NCI-H2227 (cell line): Measurements from ENCODE around the gene ABCC3.
"Not testable (repeated sequence)": the region's sequence is repeated elsewhere in the genome, so short reads cannot be mapped to it uniquely, and the experiment has no call there.

ENCODE experiments used
- DNase-seq: peaks from one replicate; lab custom pipeline; 2025; ENCODE audit not compliant: unreplicated experiment; lab: John Stamatoyannopoulos, UW

The ABCC3 gene

GRCh38 chr17:50665838-50666237 is 31.2 kb downstream of the ABCC3 start:
- DNase-seq = no peak

DNA sequence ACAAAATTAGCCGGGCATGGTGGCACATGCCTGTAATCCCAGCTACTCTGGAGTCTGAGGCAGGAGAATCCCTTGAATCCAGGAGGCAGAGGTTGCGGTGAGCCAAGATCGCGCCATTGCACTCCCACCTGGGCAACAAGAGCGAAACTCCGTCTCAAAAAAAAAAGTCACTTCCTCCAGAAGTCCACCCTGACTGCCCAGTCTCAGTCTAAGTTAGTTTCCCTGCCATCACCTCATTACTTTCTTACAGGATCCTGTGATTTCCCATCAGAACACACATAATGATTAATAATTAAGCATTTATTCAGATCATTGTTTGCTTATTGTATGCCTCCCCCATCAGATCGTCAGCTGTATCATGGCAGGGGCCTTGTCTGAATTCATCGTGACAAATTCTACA is 31.6 kb downstream of the ABCC3 start:
- no peak for DNase-seq

- no peak for DNase-seq
Observed at GRCh38 chr17:50667259-50668024, 32.8 kb downstream of the ABCC3 start.

GRCh38 chr17:50668025-50668837 is 33.5 kb downstream of the ABCC3 start:
- no peak for DNase-seq

DNA sequence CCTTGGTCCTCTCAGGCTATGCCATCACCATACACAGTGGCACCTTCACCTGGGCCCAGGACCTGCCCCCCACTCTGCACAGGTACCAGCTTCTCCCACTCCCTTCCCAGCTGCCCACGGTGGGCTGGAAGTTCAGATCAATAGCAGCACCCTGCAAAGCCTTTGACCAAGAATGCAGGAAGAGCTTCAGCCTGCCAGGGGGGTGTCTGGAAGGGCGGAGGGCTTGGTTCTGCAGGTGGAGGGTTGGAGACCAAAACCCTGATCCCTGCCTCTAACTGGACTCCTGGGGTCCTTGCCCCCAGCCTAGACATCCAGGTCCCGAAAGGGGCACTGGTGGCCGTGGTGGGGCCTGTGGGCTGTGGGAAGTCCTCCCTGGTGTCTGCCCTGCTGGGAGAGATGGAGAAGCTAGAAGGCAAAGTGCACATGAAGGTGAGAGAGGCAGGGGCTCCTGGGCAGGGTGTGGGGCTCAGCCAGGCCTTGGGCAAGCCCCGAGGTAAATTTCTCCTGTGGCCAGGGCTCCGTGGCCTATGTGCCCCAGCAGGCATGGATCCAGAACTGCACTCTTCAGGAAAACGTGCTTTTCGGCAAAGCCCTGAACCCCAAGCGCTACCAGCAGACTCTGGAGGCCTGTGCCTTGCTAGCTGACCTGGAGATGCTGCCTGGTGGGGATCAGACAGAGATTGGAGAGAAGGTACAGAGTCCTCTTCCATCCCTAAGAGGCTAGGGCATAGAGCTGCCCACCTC is 34.3 kb downstream of the ABCC3 start:
- no peak for DNase-seq

GRCh38 chr17:50672071-50672470 is 37.4 kb downstream of the ABCC3 start:
- no peak for DNase-seq

- DNase-seq = no peak
Observed at GRCh38 chr17:50672831-50673551, 38.3 kb downstream of the ABCC3 start.

DNA sequence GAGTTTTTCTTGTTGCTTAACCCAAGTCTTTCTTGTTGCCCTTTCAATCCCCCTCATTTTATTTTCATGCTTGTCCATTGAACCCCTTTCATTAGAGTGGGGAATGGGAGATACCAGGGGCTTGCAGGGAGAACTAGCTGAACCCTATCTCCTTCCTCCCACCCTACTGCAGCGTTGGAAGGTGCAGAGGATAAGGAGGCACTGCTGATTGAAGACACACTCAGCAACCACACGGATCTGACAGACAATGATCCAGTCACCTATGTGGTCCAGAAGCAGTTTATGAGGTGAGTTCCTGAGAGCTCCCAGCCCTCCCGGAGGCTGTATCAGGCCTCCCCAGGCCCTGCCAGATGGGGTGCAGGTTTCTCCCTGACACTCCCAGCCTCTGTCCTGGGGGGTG is 40.5 kb downstream of the ABCC3 start:
- no peak for DNase-seq

- DNase-seq = no peak
Observed at GRCh38 chr17:50675627-50676026, 40.9 kb downstream of the ABCC3 start.

DNA sequence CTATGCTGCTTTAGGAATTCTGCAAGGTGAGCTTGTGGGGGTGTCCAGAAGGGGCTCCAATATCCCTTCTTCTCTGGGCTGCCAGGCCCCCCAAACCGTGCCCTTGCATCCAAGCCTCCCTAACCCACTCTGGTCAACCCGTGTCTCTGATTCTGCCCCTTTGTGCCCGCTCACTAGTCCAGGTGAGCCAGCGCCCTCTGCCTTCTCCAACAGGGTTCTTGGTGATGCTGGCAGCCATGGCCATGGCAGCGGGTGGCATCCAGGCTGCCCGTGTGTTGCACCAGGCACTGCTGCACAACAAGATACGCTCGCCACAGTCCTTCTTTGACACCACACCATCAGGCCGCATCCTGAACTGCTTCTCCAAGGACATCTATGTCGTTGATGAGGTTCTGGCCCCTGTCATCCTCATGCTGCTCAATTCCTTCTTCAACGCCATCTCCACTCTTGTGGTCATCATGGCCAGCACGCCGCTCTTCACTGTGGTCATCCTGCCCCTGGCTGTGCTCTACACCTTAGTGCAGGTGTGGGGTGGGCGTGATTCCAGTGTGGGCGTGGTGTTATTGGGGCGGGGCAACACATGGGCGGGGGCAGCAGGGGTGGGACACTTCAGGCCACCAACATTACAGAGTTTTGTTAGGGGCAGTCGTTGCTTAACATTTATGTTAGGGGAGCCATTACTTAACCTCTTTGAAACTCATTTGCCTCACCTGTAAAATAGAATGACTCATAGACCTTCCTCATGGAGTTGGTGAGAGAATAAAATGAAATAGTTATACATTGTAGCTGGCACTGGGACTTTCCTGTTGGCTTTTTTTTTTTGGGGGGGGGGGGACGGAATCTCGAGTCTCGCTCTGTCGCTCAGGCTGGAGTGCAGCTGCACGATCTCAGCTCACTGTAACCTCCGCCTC is 41.6 kb downstream of the ABCC3 start:
- no peak for DNase-seq

DNA sequence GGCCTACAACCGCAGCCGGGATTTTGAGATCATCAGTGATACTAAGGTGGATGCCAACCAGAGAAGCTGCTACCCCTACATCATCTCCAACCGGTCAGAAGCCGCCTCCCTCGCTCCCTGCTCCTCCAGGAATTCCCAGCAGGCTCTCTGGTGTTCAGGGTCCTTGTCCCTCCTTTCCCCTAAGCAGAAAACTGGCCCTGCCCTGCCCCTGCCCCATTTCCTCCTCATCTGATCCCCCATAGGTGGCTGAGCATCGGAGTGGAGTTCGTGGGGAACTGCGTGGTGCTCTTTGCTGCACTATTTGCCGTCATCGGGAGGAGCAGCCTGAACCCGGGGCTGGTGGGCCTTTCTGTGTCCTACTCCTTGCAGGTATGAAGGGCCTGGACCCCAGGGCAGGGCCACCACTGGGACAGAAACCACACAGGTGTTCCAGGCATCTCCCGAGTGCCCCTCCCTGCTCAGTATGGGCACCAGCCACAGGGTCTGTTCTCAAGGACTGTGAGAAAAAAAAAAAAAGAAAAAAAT is 43.2 kb downstream of the ABCC3 start:
- no peak for DNase-seq

- no peak for DNase-seq
Observed at GRCh38 chr17:50679008-50679544, 44.4 kb downstream of the ABCC3 start.

- no peak for DNase-seq
Observed at GRCh38 chr17:50680126-50680525, 45.4 kb downstream of the ABCC3 start.

DNA sequence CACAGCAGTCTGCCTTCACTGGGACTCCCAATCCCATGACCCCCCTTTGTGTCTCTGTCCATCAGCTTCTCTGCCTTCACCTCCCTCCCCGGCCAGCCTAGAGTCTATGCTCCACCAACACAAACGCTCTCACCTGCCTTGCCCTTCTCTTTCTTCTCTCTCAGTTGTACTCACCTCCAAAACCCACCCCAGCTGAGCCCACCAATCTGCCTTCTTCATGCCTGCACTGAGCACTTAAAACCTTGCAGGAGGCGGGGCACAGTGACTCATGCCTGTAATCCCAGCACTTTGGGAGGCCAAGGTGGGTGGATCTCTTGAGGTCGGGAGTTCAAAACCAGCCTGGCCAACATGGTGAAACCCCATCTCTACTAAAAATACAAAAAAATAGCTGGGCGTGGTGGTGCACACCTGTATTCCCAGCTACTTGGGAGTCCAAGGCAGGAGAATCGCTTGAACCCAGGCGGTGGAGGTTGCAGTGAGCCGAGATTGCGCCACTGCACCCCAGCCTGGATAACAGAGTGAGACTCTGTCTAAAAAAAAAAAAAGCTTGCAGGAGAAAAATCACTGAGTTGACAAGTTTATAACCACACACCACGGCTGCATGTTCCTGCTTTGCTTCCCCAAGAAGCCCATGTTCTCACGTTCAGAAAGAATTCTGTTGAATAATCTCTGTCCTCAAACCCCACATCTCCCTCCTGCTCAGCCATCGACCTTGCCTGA is 46.0 kb downstream of the ABCC3 start:
- not testable (repeated sequence) for DNase-seq

- peak; percentile 74 for DNase-seq
Observed at GRCh38 chr17:50681263-50682200, 46.9 kb downstream of the ABCC3 start.

DNA sequence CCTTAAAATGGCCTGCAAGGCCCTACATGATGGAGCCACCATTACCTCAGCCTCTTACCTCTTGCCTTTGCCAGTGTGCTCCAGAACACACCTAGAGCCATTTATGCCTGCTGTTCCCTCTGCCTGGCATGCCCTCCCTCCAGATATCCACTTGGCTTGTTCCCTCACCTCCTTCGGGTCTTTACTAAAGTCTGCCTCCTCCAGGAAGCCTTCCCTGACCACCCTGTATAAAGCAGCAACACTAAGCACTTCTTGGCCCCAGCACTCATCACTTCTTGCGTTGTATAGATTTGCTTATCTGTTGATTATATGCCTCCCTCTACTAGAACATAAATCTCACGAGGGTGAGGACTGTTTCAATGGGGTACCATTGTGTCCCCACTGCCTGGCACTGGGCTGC is 47.8 kb downstream of the ABCC3 start:
- DNase-seq = no peak

DNA sequence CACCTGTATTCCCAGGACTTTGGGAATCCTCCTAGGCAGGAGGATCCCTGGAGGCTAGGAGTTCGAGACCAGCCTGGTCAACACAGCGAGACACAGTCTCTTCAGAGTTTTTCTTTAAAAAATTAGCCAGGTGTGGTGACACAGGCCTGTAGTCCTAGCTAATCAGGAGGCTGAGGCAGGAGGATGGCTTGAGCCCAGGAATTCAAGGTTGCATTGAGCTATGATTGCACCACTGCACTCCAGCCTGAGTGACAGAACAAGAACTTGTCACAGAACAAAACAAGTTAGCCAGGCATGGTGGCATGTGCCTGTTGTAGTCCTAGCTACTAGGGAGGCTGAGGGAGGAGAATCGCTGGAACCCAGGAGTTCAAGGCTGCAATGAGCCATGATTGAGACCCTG is 48.3 kb downstream of the ABCC3 start:
- no peak for DNase-seq
